ENCODE data around the gene ENOX2.
"Not testable (repeated sequence)": the region's sequence is repeated elsewhere in the genome, so short reads cannot be mapped to it uniquely, and the experiment has no call there.

Gene ENOX2

DNA sequence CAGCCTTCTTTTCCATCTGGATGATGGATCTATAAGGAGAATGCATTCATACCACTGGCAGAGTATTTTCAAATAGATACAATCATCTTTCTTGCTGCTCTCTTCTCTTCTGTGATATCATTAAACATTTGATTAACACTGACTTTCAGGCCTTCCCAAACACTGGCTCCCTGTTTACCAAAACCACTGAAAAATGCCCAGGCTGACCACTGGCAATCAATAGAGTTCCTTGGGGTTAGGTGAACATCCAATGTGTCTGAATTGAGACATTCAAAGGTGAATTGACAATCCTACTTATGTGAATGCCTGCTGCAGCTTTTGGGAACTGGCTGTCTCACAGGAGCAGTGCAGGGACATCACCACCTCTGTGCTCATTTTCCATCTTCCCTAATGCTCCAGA is 168.3 kb downstream of the ENOX2 start:
- Mint-ChIP-seq H3K4me3 (no peak overlapping the region), H3K27ac (no peak overlapping the region)

DNA sequence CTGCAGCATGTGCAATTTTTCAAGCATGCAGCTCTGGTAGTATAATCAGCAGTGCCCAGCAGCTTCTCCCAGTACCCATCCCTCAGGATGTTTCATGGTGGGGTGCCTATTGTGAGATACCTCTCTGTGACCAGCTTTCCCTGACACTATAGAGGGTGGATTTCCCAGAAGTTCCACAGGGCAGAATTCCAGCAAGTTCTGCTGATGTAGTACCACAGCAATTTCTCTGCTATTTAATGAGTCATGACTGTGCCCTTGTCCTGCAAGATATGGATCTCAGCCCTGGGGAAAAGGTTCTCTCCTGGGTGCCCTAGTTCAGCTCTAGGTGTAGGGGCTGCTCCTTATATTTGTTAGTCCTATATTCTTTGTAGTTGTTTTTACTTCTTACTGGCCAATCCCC is 174.8 kb downstream of the ENOX2 start:
- Mint-ChIP-seq H3K27ac (no peak overlapping the region), H3K9me3 (peaks cover 8 to 30% of the 10 kb centered on the region in 2 donors), H3K4me3 (no peak overlapping the region), H3K36me3 (peaks cover 21 to 51% of the 10 kb centered on the region in 2 donors), H3K4me1 (no peaks in the 10 kb centered on the region), H3K27me3 (no peaks in the 10 kb centered on the region)
- DNase-seq (no peak), ATAC-seq (replicated peaks) (no peak)

More for the DNA sequence above, 168.3 kb downstream of the ENOX2 start:
- H3K4me1 Mint-ChIP-seq, result no peaks in the 10 kb centered on the region
- H3K36me3 Mint-ChIP-seq, result peaks cover 11 to 23% of the 10 kb centered on the region in 2 donors
- no peaks in the 10 kb centered on the region for H3K27me3 Mint-ChIP-seq
- DNase-seq (no peak), ATAC-seq (replicated peaks) (no peak)
- H3K9me3 Mint-ChIP-seq, result peaks cover 4 to 14% of the 10 kb centered on the region in 2 donors

GRCh38 chrX:130726661-130727060 is 176.3 kb downstream of the ENOX2 start:
- no peak for DNase-seq
- no peaks in the 10 kb centered on the region for H3K4me1 Mint-ChIP-seq
- peaks cover 19 to 44% of the 10 kb centered on the region in 2 donors for H3K36me3 Mint-ChIP-seq
- no peak overlapping the region for H3K27ac Mint-ChIP-seq
- H3K9me3 Mint-ChIP-seq, result peaks cover 8 to 21% of the 10 kb centered on the region in 2 donors
- no peak for ATAC-seq (replicated peaks)
- H3K27me3 Mint-ChIP-seq, result no peaks in the 10 kb centered on the region
- no peak overlapping the region for H3K4me3 Mint-ChIP-seq

- no peak for DNase-seq
- no peak for ATAC-seq (replicated peaks)
- Mint-ChIP-seq H3K4me1 (no peaks in the 10 kb centered on the region), H3K4me3 (no peak overlapping the region), H3K27me3 (no peaks in the 10 kb centered on the region), H3K36me3 (peaks cover 17 to 41% of the 10 kb centered on the region in 2 donors), H3K9me3 (peaks cover 8 to 16% of the 10 kb centered on the region in 2 donors), H3K27ac (no peak overlapping the region)
Measured at GRCh38 chrX:130725519-130725918, 177.5 kb downstream of the ENOX2 start.

GRCh38 chrX:130719413-130719812 is 183.6 kb downstream of the ENOX2 start:
- no peak for ATAC-seq (replicated peaks)
- no peak overlapping the region for H3K4me3 Mint-ChIP-seq
- H3K27ac Mint-ChIP-seq, result no peak overlapping the region
- DNase-seq, result no peak
- no peaks in the 10 kb centered on the region for H3K4me1 Mint-ChIP-seq
- no peaks in the 10 kb centered on the region for H3K9me3 Mint-ChIP-seq
- H3K36me3 Mint-ChIP-seq, result peaks cover 0 to 5% of the 10 kb centered on the region in 2 donors
- H3K27me3 Mint-ChIP-seq, result no peaks in the 10 kb centered on the region

DNA sequence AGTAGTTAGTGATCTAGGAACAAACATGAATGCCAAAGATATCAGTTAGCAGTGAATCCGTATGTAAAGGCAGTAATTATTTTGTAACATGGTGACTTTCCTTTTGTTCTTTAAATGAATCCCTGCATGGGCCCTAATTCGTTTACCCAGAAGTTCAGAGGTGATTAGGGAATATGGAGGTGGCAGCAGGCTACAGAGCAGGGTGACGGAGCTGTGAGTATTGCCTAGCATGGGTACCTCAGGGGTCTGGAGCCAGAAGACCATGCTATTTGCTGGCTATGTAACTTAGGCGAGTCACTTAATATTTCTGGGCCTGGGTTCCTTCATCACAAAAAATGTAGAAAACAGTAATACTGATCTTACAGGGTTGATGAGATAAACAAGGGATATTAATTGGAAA is 184.9 kb downstream of the ENOX2 start:
- no peak overlapping the region for H3K4me3 Mint-ChIP-seq
- no peaks in the 10 kb centered on the region for H3K9me3 Mint-ChIP-seq
- ATAC-seq (replicated peaks) (no peak), DNase-seq (no peak)
- H3K4me1 Mint-ChIP-seq, result no peaks in the 10 kb centered on the region
- no peak overlapping the region for H3K27ac Mint-ChIP-seq
- no peaks in the 10 kb centered on the region for H3K27me3 Mint-ChIP-seq
- peaks cover 0 to 5% of the 10 kb centered on the region in 2 donors for H3K36me3 Mint-ChIP-seq

GRCh38 chrX:130716781-130717413 is 186.1 kb downstream of the ENOX2 start:
- DNase-seq, result no peak
- Mint-ChIP-seq H3K9me3 (no peaks in the 10 kb centered on the region), H3K27ac (no peak overlapping the region), H3K4me3 (no peak overlapping the region), H3K4me1 (no peaks in the 10 kb centered on the region), H3K36me3 (peaks cover 0 to 5% of the 10 kb centered on the region in 2 donors), H3K27me3 (no peaks in the 10 kb centered on the region)
- ATAC-seq (replicated peaks), result no peak

GRCh38 chrX:130716346-130716745 is 186.7 kb downstream of the ENOX2 start:
- Mint-ChIP-seq H3K36me3 (peaks cover 1 to 5% of the 10 kb centered on the region in 2 donors), H3K27ac (no peak overlapping the region), H3K27me3 (no peaks in the 10 kb centered on the region)

GRCh38 chrX:130715299-130715698 is 187.7 kb downstream of the ENOX2 start:
- Mint-ChIP-seq H3K4me1 (no peaks in the 10 kb centered on the region), H3K27me3 (no peaks in the 10 kb centered on the region), H3K9me3 (no peaks in the 10 kb centered on the region), H3K36me3 (peaks cover 2 to 5% of the 10 kb centered on the region in 2 donors), H3K27ac (no peak overlapping the region), H3K4me3 (no peak overlapping the region)
- ATAC-seq (replicated peaks) (no peak), DNase-seq (no peak)

More at GRCh38 chrX:130716346-130716745, 186.7 kb downstream of the ENOX2 start:
- H3K9me3 Mint-ChIP-seq, result no peaks in the 10 kb centered on the region
- ATAC-seq (replicated peaks), result no peak
- H3K4me1 Mint-ChIP-seq, result no peaks in the 10 kb centered on the region
- DNase-seq, result no peak
- H3K4me3 Mint-ChIP-seq, result no peak overlapping the region

- Mint-ChIP-seq H3K4me1 (no peaks in the 10 kb centered on the region), H3K27ac (no peak overlapping the region), H3K36me3 (peaks cover 2 to 5% of the 10 kb centered on the region in 2 donors), H3K27me3 (no peaks in the 10 kb centered on the region), H3K4me3 (no peak overlapping the region), H3K9me3 (no peaks in the 10 kb centered on the region)
- no peak for ATAC-seq (replicated peaks)
- DNase-seq, result no peak
Measured at GRCh38 chrX:130714665-130715064, 188.3 kb downstream of the ENOX2 start.

DNA sequence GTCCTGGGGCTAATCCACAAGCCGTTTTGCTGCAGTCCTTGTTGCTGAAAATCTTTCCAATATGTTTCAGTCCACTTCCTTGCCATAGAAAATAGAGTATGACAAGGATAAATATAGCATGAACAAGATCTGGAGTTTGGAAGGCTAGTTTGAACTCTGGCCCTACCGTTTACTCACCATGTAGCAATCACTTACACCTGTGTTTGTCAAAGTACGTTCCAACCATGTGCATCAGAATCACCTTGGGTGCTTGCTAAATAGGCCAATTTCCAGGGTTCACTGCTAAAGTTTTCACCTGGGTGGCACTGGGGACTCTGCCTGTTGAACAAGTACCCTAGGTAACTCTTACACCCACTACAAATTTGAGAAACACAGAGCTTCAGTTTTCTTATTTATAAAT is 188.9 kb downstream of the ENOX2 start:
- H3K27ac Mint-ChIP-seq, result no peak overlapping the region
- peaks cover 2 to 5% of the 10 kb centered on the region in 2 donors for H3K36me3 Mint-ChIP-seq
- H3K4me3 Mint-ChIP-seq, result no peak overlapping the region
- no peaks in the 10 kb centered on the region for H3K4me1 Mint-ChIP-seq
- no peak for DNase-seq
- no peaks in the 10 kb centered on the region for H3K9me3 Mint-ChIP-seq
- no peak for ATAC-seq (replicated peaks)
- H3K27me3 Mint-ChIP-seq, result no peaks in the 10 kb centered on the region

DNA sequence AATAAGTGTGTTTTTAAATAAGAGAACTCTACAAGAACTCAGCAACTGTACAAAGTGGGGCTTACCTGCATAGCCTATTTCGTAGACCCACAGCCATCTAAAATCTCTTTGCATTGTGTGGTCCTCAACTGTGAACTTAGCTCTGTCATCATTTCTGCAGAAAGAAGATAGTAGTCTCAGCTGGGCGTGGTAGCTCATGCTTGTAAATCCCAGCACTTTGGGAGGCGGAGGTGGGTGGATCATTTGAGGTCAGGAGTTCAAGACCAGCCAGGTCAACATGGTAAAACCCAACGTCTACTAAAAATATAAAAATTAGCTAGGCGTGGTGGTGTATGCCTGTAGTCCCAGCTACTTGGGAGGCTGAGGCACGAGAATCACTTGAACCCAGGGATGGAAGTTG is 193.8 kb downstream of the ENOX2 start:
- H3K9me3 Mint-ChIP-seq; DNase-seq; H3K4me1 Mint-ChIP-seq; ATAC-seq (replicated peaks); H3K36me3 Mint-ChIP-seq; H3K27me3 Mint-ChIP-seq; H3K27ac Mint-ChIP-seq; H3K4me3 Mint-ChIP-seq: not testable (repeated sequence)

DNA sequence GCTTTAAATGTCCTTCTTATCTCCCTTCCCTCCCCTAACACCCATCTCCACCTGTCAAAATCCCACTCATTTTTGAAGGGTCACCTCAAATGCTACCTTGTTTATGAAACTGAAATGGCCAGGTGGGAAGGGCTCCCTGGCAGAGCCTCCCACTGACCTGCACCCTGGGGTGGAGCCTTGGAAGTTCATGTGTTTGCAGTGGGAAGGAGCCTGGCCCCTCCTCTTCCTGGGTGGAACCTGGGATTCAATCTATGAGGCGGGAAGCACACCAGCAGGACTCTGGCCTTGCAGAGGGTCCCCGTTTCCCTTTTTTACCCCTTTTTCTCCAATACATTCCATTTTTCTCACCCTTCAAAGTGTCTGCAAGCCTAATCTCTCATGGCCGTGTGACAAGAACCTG is 197.4 kb downstream of the ENOX2 start:
- ATAC-seq (replicated peaks), result no peak
- H3K27me3 Mint-ChIP-seq, result no peaks in the 10 kb centered on the region

DNA sequence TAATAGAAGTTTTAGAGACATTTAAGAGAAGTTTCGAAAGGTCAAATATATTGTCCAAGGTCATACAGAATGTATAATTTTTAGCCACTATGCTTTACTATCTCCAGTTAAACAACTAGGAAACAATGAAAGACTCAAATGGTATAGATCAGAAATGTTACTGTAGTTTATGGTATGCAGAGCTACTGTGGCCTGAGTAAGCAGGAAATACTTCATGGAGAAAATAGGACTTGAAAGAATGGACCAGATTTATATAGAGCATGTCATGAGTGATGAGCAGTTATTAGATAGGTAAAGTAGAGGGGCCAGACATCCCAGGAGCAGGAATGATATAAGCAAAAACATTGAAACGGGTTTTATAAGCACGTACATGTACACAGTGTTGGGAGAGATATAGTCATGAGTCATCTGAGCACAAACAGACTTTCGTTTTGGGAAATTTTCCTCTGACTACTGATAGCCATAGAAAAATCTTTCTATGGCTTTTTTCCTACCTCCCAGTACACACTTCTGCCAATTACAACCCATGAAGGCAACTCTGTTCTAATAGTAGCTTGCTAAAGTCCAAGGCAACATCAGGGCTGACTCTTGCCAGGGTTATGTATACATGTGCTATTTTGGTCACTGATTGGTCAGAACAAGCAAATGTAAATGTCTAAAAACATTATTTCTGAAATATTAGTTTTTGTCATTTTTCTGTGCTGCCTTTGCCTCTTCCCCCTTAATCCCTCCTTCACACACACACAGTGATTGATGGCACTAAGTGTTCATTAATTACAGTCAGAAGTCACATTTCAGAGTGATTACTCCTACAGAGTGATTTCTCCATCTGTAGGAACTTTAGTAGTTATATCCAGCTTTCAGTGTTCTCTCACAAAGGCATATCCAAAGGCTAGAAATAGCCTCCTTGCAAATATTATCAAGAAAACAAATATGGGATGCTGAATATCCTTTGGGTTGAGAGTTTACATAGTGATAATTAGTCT is 198.7 kb downstream of the ENOX2 start:
- H3K36me3 Mint-ChIP-seq, result no peaks in the 10 kb centered on the region
- H3K27ac Mint-ChIP-seq, result no peak overlapping the region
- H3K4me3 Mint-ChIP-seq, result no peak overlapping the region
- no peaks in the 10 kb centered on the region for H3K27me3 Mint-ChIP-seq
- ATAC-seq (replicated peaks) (no peak), DNase-seq (no peak)
- H3K4me1 Mint-ChIP-seq, result no peaks in the 10 kb centered on the region
- H3K9me3 Mint-ChIP-seq, result no peaks in the 10 kb centered on the region

More for the DNA sequence above, 197.4 kb downstream of the ENOX2 start:
- no peak overlapping the region for H3K27ac Mint-ChIP-seq
- H3K9me3 Mint-ChIP-seq, result no peaks in the 10 kb centered on the region
- no peaks in the 10 kb centered on the region for H3K4me1 Mint-ChIP-seq
- H3K36me3 Mint-ChIP-seq, result no peaks in the 10 kb centered on the region
- H3K4me3 Mint-ChIP-seq, result no peak overlapping the region
- no peak for DNase-seq

Measured in stimulated activated naive B cell treated with anti-CD40 and anti-IgM and Interleukin-4, amounts not matched to agents 10 μg/mL and 1 μg/mL and 100 μg/mL, for 72 hours (primary cell).